GM18873 (cell line): ENCODE data around the gene TSPEAR.
"Not testable (repeated sequence)": the region's sequence is repeated elsewhere in the genome, so short reads cannot be mapped to it uniquely, and the experiment has no call there.

Experiments used
- ATAC-seq: cut with Tn5 transposase; IDR thresholded peaks from one replicate; pipeline ENCODE4 v1.9.1; 2021; ENCODE audit warnings: mild to moderate bottlenecking, moderate library complexity, moderate number of reproducible peaks; ENCODE audit not compliant: unreplicated experiment, low FRiP score

Gene TSPEAR

DNA sequence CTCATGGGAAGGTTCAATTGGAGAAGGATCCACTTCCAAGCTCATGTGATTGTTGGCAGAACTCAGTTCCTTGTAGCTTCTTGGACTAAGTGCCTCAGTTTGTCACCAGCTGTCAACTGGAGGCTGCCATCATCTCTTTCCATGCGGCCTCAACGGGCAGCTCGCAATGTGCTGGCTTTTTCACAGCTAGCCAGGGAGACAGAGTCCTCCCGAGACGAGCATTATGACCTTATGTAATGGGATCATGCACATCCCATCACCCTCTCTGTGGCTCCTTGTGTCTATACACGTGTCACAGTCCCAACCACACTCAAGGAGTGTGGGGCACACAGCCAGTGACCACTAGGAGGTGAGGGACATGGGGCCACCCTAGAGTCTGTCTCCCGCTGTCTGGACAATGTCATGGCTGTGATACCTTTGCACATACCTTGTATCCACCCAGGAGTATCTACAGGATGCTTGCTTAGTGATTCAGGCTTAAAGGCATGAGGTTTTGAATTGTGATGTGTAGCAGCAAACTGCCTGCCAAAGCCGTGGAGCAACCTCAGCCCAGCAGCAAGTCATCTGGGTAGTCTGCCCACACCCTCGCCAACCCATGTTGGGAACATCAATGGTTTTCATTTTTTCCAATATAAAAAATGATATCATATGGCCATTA is 115.2 kb downstream of the TSPEAR start:
- no peak for ATAC-seq

DNA sequence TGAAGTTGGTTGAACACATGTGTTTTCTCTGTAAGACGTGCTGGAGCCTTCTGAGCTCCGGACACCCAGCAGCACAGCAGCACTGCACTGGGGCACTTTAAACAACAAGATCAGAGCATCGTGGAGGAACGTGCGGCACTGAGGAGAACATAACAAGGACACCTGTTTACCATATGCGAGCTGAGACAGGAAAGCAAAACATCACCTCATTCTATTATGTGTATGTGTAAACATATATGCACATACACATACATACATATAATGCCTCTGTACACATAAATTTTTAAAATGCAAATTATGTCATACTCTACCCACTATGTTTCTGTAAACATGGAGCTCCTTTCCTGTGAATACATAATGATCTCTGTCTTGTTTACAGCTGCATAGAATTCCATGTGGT is 115.8 kb downstream of the TSPEAR start:
- no peak for ATAC-seq

DNA sequence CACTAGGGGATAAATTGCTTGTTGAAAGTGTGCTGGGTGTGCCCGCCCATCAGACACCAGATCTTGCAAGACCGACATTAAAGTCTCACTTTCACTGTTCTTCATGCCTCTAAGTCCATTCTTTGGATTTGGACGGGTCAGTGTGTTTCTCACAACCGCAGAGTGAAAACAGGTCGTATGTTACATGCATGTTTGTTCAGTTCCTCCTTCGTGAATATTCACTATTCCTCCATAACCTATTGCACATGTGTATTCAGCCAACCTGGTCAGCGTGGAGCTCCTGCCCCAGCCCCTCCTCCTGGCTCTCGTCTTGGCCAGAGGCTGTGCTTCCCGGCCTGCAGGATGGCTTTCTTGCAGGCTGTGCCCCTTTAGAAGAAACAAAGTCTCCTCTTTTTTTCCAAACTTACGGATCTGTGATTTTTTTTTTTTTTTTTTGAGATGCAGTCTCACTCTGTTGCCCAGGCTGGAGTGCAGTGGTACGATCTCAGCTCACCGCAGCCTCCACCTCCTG is 116.9 kb downstream of the TSPEAR start:
- no peak for ATAC-seq

DNA sequence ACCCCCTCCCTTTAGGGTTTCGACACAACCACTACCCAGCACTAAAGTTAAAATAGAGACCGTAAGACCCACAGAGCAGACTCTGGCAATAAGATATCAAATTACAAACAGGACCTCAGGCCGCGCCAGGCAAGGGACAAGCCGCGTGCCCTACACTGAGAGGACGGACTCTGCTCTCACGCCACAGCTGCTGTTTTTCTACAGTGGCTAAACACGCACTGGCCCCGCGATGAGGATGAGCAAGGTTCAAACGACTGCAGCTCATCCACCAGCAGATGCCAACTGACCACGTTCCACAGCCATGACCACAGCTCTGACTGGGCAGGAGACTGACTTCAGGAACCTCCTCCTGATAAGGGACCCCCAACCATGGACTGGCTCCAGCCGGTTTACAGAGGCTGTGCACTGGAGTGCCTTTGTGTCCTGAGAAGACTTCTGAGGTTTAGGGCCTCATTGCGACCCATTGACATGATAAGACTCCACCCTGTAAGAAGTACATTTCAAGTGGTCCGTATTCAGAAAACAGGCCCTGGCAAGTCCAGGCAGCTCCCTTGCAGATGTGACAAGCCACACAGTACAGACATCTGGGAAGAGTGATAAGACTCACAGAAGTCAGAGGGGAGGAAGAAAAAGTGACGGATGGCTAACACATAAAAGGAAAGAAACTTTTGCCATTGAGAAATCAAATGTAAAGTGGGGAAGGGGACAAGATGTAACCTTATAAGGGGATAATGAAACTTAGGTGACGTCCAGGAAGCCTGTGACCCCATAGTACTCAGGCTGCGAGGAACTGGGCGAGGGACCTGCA is 117.6 kb downstream of the TSPEAR start:
- ATAC-seq = no peak

DNA sequence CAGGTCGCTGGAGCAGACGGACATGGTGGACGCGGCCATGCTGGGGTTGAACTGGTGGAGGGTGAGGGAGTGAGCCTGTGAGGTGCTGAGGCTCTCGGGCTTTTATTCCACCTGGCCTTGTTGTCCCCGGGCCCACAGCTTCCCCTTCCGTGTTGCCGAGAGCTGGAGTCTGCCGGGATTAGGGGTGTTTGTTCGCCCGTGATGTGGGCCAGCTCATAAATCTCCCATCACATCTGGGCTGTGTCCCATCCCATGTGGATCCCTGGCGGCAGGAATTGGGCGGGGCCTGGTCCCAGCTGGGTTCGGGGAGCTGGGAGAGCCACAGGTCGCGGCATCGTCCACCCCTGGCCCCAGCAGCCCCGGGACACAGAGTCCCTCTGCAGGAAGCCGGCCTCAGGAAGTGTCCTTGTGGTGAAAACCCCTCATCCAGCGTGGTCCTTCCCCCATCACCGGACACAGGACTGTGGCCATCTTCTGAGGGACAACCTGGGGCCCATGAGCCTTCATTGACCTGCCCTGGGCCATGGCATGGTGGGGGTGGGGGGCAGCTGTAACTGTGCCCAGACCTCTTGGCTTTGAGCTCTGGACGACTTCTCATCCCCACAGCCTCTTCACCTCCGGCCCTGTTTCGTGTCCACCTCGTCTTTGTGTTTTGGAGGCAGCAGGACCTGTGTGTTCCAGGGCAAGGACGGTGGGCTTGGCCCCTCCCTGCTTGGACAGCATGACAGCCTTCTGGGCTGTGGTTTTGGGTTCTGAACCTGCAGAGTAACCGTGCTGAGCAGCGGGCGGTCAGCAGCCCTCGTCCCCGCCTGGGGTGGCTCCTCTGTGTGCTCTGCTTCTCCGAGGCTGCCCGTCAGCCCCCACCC is 118.7 kb downstream of the TSPEAR start, which contains the start of gene KRTAP10-6:
KRTAP10-6 (minus strand) TSS at position 60 of the 866 bp plus-strand sequence; CDS start at position 39, 21 bp downstream.
- ATAC-seq = no peak

DNA sequence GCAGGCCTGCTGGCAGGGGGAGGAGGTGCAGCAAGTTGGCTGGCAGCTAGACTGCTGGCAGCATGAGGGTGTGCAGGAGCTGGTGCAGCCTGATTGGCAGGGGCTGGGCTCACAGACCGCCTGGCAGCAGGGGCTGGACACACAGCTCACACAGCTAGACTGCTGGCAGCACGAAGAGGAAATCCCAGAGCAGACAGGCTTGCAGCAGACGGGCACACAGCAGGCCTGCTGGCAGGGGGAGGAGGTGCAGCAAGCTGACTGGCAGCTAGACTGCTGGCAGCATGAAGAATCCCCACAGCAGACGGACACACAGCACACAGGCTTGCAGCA is 119.6 kb downstream of the TSPEAR start:
- not testable (repeated sequence) for ATAC-seq

DNA sequence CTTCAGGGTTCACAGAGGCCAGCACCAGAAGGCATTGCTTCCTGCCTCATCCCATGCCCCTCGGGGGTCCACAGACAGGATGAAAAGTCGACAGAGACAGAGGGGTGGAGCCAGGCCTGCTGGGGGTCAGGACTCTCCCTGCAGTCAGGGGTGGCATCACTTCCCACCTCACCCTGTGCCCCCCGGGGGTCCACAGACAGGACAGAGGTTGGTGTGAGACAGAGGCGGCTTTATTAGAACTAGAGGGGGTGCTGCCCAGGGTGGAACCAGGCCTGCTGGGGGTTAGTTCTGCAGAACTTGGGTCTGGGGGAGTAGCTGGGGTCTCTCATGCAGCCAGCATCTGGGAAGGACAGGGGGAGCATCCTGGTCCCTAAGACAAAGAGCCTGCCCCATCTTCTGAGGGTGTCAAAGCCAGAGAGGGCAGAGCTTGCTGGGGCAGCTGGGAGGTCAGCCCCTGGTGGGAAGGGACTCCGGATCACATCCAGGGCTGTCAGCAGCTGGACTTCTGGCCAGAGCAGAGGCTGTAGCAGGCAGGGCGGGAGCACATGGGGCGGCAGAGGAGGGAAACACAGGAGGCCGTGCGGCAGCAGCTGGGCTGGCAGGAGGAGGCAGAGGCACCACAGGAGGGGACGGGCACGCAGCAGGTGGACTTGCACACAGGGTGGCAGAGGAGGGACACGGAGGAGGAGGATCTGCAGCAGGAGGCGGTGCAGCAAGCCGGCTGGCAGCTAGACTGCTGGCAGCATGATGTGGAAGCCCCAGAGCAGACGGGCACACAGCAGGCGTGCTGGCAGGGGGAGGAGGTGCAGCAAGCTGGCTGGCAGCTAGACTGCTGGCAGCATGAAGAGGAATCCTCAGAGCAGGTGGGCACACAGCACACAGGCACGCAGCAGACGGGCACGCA is 120.2 kb downstream of the TSPEAR start:
- ATAC-seq = not testable (repeated sequence)

DNA sequence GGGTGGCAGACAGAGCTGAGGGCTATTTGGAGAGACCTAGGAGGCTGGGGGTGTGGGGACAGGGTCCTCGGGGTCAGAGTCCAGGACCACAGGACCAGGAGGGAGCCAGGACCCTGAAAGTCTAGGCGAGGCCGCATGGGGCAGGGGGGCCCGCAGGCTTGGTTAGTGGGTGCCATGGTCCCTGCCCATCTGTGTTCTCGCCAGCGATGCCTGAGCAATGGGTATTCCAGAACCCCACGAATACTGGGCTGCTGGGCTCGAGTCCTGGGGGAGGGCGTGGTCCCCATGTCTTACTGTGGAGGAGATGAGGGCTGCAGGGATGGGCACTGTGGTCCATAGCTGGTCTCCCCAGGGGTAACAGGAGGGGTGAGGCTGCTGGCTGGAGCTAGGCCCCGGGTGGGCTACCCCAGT is 121.1 kb downstream of the TSPEAR start:
- no peak for ATAC-seq

DNA sequence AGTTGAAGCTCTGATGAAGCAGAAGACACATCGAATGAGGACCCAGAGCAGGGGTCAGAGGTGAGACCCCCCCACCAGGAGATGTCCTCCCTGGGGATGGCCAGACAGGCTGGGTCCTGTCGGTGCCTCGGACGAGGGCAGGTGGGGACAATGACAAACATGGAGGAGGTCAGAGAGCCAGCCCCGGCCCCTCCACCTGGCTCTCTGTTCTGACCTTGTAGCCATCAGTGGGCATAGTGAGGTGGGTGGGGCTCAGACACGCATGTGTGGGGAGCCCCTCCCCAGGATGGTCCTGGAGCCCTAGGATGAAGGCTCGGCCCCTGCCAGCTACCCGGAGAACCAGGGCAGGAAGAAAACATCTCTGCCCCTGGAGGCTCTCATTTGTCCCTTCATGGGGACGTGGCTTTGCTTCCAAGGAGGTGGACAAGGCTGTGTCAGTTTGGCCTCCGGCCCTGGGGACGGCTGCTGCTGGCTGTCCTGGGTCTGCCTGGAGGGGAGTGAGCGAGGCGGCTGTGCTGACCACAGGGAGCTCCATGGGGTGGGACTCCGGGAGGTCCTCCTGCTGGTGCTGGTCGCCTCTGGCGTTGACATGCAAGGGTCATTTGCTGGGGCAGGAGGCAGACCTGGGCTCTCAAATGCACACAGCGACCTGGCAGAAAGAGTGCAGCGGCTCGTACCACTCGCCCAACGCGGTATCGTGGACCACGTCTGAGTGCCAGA is 121.6 kb downstream of the TSPEAR start:
- ATAC-seq = no peak

DNA sequence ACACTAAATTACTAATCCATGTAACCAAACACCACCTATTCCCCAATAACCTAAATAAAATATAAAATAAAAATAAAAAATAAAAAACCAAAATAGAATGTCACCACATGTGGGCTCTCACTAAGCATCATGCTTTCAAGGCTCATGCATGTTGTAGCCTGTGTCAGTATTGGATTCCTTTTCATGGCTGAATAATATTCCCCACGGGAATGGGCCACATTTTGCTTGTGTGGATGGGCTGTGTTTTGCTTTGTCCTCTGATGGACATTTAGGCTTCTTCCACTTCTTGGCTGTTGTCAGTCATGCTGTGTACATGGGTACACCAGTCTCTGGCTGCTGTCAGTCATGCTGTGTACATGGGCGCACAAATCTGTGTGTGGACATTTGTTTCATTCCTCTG is 122.3 kb downstream of the TSPEAR start:
- ATAC-seq = no peak

DNA sequence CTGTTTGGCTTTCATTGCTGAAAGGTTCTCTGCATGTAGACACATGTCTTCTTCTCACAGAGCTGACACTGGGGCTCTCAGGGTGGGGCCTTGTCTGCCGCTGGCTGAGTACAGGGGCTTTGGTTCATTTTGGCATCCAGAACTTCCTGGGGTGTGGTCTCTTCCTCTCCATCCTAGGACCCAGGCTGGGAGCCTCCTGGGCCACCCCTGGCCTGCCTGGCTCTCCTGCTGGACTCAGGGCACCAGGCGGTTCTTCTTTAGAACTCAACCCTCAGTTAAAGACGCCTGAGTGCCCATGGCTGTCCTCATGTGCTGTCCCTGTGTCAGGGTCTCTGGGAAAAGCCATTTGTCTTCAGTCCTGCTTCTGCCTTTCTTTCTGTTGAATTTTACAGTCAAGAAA is 125.5 kb downstream of the TSPEAR start:
- no peak for ATAC-seq

DNA sequence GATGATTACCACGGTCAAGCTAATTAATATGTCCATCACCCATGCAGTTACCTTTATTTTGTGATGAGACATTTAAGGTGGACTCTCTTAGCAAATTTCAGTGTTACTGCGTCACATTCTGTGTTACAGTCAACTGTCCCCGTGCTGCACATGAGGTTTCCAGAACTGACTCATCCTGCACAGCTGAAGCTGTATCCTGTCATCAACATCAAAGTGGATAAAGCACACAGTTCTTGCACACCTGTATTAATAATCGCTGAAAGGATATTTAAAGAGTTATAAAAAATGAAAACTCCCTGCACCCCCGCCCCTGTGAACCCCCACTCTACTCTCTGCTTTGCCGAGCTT is 127.6 kb downstream of the TSPEAR start:
- no peak for ATAC-seq

DNA sequence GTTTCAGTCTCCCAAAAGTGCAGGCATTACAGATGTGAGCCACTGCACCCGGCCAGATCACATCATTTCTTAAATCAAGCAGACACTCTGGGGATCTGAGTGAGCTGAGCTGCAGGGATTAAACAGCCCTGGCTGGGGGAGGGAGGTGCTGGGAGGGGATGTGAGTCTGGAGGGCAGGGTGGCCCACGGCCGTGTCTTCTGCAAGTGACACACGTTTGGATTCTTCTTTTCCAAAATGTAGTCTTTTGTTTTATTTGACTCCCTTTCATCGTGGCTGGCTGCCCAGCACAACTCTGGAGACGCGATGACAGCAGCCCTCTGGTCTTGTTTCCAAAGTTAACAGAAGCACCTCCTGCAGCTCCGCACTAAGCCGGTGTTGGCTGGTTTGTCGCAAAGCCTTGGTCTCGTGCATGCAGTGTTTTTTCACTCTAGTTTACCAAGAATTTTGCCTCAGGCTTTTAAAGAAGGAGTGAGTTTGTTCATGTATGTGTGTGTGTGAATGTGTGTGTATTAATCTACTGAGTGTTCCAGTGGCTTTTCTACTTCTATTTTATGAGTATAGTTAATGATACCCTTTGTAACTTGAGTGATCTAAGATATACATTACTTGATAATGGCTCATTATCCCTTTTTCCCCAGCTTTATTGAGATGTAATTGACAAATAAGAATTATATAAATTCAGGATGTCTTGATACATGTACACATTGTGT is 128.1 kb downstream of the TSPEAR start:
- no peak for ATAC-seq

DNA sequence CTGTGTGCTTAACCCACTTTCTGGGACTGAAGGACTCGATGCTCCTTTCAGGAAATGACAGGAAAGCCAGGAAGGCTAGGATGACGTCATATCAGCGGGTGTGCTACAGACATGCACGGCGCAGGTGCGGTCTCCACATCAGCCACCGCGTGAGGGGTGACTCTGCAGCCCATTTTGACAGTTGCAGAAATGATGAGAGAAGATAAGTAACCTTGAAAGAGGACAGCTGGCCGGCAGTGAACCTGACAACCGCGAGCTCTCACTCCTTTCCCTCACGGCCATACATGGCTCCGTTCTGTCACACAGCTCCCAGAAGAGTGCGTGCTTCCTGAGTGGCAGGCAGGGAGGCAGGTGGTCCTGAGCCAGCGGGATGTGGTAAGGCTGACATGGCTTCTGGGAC is 129.3 kb downstream of the TSPEAR start:
- ATAC-seq = no peak

DNA sequence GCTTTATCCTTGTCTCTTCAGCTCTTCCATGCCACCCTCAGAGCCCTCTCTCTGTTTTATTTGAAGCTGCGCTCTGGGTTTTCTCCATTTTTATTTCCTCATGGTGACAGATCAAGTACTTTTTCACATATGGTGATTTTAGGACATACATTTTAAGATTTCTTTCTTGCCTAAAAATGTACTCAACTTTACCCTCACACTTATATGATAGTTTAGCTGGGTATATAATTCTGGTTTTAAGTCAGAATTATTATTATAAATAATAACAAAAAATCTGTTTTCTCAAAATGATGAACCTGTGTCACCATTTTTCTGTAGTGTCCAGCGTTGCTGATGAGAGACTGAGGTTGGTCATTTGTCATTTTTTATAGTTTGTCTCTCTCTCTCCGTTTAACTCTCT is 130.2 kb downstream of the TSPEAR start:
- ATAC-seq = no peak

DNA sequence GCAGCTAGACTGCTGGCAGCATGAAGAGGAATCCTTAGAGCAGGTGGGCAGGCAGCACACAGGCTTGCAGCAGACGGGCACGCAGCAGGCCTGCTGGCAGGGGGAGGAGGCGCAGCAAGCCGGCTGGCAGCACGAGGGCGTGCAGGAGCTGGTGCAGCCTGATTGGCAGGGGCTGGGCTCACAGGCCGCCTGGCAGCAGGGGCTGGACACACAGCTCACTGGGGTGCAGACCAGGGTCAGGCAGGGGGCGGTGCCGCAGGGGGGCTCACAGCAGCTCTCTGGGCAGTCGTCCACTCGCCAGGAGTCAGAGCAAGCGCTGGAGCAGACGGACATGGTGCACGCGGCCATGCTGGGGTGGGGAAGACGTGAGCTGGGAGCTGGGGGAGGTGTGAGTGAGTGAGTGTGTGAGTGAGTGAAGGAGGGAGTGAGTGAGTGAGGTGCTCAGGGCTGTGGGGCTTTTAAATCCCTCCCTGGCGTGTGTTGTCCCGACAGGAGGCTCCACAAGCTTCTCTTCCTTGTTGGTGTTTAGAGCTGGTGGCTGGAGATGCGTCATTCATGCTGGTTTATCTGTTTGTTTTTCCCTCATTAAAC is 131.0 kb downstream of the TSPEAR start, which contains the start of gene KRTAP10-5:
KRTAP10-5 (minus strand) TSS at position 374 of the 591 bp plus-strand sequence; CDS start at position 348, 26 bp downstream.
- ATAC-seq = not testable (repeated sequence)

DNA sequence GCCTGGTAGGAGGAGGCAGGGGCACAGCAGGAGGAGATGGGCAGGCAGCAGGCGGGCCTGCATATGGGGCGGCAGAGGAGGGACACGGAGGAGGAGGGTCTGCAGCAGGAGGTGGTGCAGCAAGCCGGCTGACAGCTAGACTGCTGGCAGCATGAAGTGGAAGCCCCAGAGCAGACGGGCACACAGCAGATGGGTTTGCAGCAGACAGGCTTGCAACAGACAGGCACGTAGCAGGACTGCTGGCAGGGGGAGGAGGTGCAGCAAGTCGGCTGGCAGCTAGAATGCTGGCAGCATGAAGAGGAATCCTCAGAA is 131.6 kb downstream of the TSPEAR start:
- ATAC-seq = no peak

DNA sequence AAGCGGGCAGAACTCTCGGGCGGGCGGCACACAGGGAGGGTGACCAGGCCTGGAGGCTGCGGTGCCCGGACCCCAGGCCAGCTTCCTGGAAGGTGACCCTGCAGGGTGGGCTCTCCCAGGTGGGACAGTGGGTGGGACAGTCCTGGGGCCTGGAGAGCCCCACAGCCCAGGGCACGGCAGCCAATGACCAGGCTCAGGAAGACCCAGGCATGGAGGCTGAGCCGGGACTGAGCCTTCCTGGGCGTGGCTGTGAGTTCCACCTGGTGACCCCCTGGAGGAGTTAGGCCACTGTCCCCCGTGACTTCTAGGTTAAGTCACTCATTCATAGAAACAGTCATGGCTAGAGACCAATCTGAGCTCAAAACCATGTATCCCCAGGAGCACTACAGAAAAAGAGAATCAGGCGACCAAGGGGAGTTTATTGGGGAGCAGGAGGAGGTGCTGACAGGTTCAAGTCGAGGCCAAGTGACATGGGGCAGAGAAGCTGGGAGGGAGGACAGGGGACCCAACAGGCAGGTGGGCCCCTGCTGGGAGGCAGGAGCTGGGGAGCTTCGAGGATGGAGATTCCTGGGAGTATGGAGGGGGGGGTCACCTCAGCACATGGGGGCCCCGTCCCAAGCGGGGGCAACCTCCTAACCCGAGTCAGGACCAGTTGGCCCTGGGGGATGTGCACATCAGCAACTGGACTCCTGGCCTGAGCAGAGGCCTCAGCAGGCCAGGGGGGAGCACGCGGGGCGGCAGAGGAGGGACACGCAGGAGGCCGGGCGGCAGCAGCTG is 132.1 kb downstream of the TSPEAR start:
- ATAC-seq = no peak
